ENCODE data around the gene CEP44. TPM values are rescaled to one million over a fixed set of nuclear protein-coding genes. Genes with fewer than 3 reads are reported as not detected.
"Not testable (repeated sequence)": the region's sequence is repeated elsewhere in the genome, so short reads cannot be mapped to it uniquely, and the experiment has no call there.

CEP44 gene
- total RNA-seq, 1 experiment from 2014 or later: 15.8 TPM

GRCh38 chr4:174282836-174283506, 740 bp upstream of the CEP44 start:
- TSS peak; percentile 68 for BruUV-seq (replicated peaks)
- Mint-ChIP-seq H3K27ac (ENCODE audit: unreplicated experiment) (peak overlapping the region; percentile 69), H3K27me3 (ENCODE audit: unreplicated experiment) (no peaks in the 10 kb centered on the region), H3K4me3 (ENCODE audit: low read depth, unreplicated experiment) (peak overlapping the region; percentile 73), H3K36me3 (ENCODE audit: insufficient read depth, unreplicated experiment) (peaks cover 22% of the 10 kb centered on the region), H3K9me3 (ENCODE audit: low read depth, unreplicated experiment) (no peaks in the 10 kb centered on the region), H3K4me1 (ENCODE audit: low read depth, unreplicated experiment) (no peaks in the 10 kb centered on the region)
- intact Hi-C loops (cut with micrococcal nuclease; ENCODE audit: unreplicated experiment): no loop called here
- CTCF ChIA-PET: no interaction called here
- peak; percentile 69 for DNase-seq
- no peak for TF ChIP-seq CTCF (IDR thresholded peaks at IDR 0.05; ENCODE audit: unreplicated experiment)

DNA sequence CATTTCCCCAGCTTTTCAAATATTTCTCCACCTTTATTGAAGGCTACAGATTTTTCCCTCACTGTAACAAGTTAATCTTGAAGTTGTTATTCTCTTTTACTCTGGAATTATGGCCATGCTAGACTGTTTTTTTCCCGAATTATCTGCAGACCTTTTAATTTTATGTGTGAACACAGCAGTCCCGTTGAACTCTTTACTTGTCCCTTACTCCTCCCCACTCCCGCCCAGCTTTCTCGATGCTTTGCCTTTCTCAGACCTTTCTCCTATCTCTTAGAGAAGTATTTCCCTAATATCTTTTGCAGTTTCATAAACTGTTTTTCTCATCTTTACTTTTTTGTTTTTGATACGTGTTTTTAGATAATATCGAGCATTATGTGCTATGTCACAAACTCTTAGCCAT, 776 bp downstream of the CEP44 start:
- no peaks in the 10 kb centered on the region for H3K27me3 Mint-ChIP-seq (ENCODE audit: unreplicated experiment)
- H3K4me3 Mint-ChIP-seq (ENCODE audit: low read depth, unreplicated experiment): peak overlapping the region; percentile 73
- no peak for TF ChIP-seq CTCF (IDR thresholded peaks at IDR 0.05; ENCODE audit: unreplicated experiment)
- peak overlapping the region; percentile 69 for H3K27ac Mint-ChIP-seq (ENCODE audit: unreplicated experiment)
- H3K36me3 Mint-ChIP-seq (ENCODE audit: insufficient read depth, unreplicated experiment): peaks cover 22% of the 10 kb centered on the region
- no peak for DNase-seq
- BruUV-seq (replicated peaks): no TSS peak
- H3K9me3 Mint-ChIP-seq (ENCODE audit: low read depth, unreplicated experiment): no peaks in the 10 kb centered on the region
- intact Hi-C loops (cut with micrococcal nuclease; ENCODE audit: unreplicated experiment): no loop called here
- CTCF ChIA-PET: no interaction called here
- no peaks in the 10 kb centered on the region for H3K4me1 Mint-ChIP-seq (ENCODE audit: low read depth, unreplicated experiment)

- Mint-ChIP-seq H3K4me1 (ENCODE audit: low read depth, unreplicated experiment) (no peaks in the 10 kb centered on the region), H3K27ac (ENCODE audit: unreplicated experiment) (no peak overlapping the region), H3K36me3 (ENCODE audit: insufficient read depth, unreplicated experiment) (peaks cover 22% of the 10 kb centered on the region), H3K4me3 (ENCODE audit: low read depth, unreplicated experiment) (no peak overlapping the region), H3K9me3 (ENCODE audit: low read depth, unreplicated experiment) (no peaks in the 10 kb centered on the region), H3K27me3 (ENCODE audit: unreplicated experiment) (no peaks in the 10 kb centered on the region)
- no TSS peak for BruUV-seq (replicated peaks)
- CTCF ChIA-PET: no interaction called here
- DNase-seq: no peak
- TF ChIP-seq CTCF (IDR thresholded peaks at IDR 0.05; ENCODE audit: unreplicated experiment): no peak
- intact Hi-C loops (cut with micrococcal nuclease; ENCODE audit: unreplicated experiment): no loop called here
Measured at GRCh38 chr4:174286870-174287269, 3.2 kb downstream of the CEP44 start.

- no peak for TF ChIP-seq CTCF (IDR thresholded peaks at IDR 0.05; ENCODE audit: unreplicated experiment)
- H3K4me3 Mint-ChIP-seq (ENCODE audit: low read depth, unreplicated experiment): no peak overlapping the region
Measured at GRCh38 chr4:174292473-174292872, 8.8 kb downstream of the CEP44 start.

DNA sequence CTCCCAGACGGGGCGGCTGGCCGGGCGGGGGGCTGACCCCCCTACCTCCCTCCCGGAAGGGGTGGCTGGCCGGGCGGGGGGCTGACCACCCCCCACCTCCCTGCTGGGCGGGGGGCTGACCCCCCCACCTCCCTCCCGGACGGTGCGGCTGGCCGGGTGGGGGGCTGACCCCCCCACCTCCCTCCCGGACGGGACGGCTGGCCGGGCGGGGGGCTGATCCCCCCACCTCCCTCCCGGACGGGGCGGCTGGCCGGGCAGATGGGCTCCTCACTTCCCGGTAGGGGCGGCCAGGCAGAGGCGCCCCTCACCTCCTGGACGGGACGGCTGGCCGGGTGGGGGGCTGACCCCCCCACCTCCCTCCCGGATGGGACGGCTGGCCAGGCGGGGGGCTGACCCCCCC, 10.9 kb downstream of the CEP44 start:
- H3K9me3 Mint-ChIP-seq (ENCODE audit: low read depth, unreplicated experiment); H3K27ac Mint-ChIP-seq (ENCODE audit: unreplicated experiment); CTCF ChIA-PET; DNase-seq; H3K36me3 Mint-ChIP-seq (ENCODE audit: insufficient read depth, unreplicated experiment); H3K4me3 Mint-ChIP-seq (ENCODE audit: low read depth, unreplicated experiment); intact Hi-C loops (cut with micrococcal nuclease; ENCODE audit: unreplicated experiment); H3K27me3 Mint-ChIP-seq (ENCODE audit: unreplicated experiment); BruUV-seq (replicated peaks); H3K4me1 Mint-ChIP-seq (ENCODE audit: low read depth, unreplicated experiment): not testable (repeated sequence)

More at GRCh38 chr4:174292473-174292872, 8.8 kb downstream of the CEP44 start:
- Mint-ChIP-seq H3K36me3 (ENCODE audit: insufficient read depth, unreplicated experiment) (no peaks in the 10 kb centered on the region), H3K9me3 (ENCODE audit: low read depth, unreplicated experiment) (peaks cover 4% of the 10 kb centered on the region), H3K27me3 (ENCODE audit: unreplicated experiment) (no peaks in the 10 kb centered on the region), H3K27ac (ENCODE audit: unreplicated experiment) (no peak overlapping the region), H3K4me1 (ENCODE audit: low read depth, unreplicated experiment) (no peaks in the 10 kb centered on the region)
- BruUV-seq (replicated peaks): no TSS peak
- CTCF ChIA-PET: no interaction called here
- no peak for DNase-seq
- intact Hi-C loops (cut with micrococcal nuclease; ENCODE audit: unreplicated experiment): no loop called here

DNA sequence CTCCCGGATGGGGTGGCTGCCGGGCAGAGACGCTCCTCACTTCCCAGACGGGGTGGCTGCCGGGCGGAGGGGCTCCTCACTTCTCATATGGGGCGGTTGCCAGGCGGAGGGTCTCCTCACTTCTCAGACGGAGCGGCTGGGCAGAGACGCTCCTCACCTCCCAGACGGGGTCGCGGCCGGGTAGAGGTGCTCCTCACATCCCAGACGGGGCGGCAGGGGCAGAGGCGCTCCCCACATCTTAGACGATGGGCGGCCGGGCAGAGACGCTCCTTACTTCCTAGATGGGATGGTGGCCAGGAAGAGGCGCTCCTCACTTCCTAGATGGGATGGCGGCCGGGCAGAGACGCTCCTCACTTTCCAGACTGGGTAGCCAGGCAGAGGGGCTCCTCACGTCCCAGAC, 11.4 kb downstream of the CEP44 start:
- DNase-seq; H3K4me1 Mint-ChIP-seq (ENCODE audit: low read depth, unreplicated experiment); CTCF ChIA-PET; H3K36me3 Mint-ChIP-seq (ENCODE audit: insufficient read depth, unreplicated experiment); H3K9me3 Mint-ChIP-seq (ENCODE audit: low read depth, unreplicated experiment); H3K4me3 Mint-ChIP-seq (ENCODE audit: low read depth, unreplicated experiment); intact Hi-C loops (cut with micrococcal nuclease; ENCODE audit: unreplicated experiment); H3K27me3 Mint-ChIP-seq (ENCODE audit: unreplicated experiment); H3K27ac Mint-ChIP-seq (ENCODE audit: unreplicated experiment); BruUV-seq (replicated peaks): not testable (repeated sequence)
